K562 (cell line): Measurements from ENCODE around the gene SUFU.

ENCODE experiments used
- GATA2 ChIP-seq: sonication (generic); formaldehyde crosslinking; IDR thresholded peaks from 2 replicates; pipeline ENCODE4 v1.4.0; 2020; ENCODE audit warnings: mild to moderate bottlenecking, missing genetic modification reagents
- TF ChIP-seq, protein P1 (sequence below): sonication (generic); formaldehyde crosslinking; IDR thresholded peaks from 2 replicates; pipeline ENCODE4 v1.8.1; 2023; ENCODE audit warnings: mild to moderate bottlenecking, missing genetic modification reagents, moderate library complexity

- TF ChIP-seq, protein P1, sequence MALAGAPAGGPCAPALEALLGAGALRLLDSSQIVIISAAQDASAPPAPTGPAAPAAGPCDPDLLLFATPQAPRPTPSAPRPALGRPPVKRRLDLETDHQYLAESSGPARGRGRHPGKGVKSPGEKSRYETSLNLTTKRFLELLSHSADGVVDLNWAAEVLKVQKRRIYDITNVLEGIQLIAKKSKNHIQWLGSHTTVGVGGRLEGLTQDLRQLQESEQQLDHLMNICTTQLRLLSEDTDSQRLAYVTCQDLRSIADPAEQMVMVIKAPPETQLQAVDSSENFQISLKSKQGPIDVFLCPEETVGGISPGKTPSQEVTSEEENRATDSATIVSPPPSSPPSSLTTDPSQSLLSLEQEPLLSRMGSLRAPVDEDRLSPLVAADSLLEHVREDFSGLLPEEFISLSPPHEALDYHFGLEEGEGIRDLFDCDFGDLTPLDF (CRISPR knock-in tag), result no peak
- no peak for TF ChIP-seq GATA2 (CRISPR knock-in tag)
These were observed 12.0 kb downstream of the SUFU start for GRCh38 chr10:102515724-102516123.
